Activated CD8-positive, alpha-beta memory T cell treated with anti-CD3 and anti-CD28 coated beads, Interleukin-2, amount 50 U/mL, for 24 hours (primary cell): Measurements from ENCODE around the gene GFRA1.
"Not testable (repeated sequence)": the region's sequence is repeated elsewhere in the genome, so short reads cannot be mapped to it uniquely, and the experiment has no call there.

Source experiments
- DNase-seq: peaks from one replicate; pipeline ENCODE4 v3.0.0-alpha.2; 2020; ENCODE audit errors: extremely low read depth

Gene GFRA1

GRCh38 chr10:116063107-116063506 is 209.9 kb downstream of the GFRA1 start:
- no peak for DNase-seq

- no peak for DNase-seq
Observed at GRCh38 chr10:116060864-116061263, 212.1 kb downstream of the GFRA1 start.

GRCh38 chr10:116059320-116059719 is 213.7 kb downstream of the GFRA1 start:
- no peak for DNase-seq

- DNase-seq = no peak
Observed at GRCh38 chr10:116056445-116057293, 216.3 kb downstream of the GFRA1 start.

- DNase-seq = no peak
Observed at GRCh38 chr10:116055917-116056252, 217.1 kb downstream of the GFRA1 start.

- no peak for DNase-seq
Observed at GRCh38 chr10:116055252-116055916, 217.6 kb downstream of the GFRA1 start.

- DNase-seq = no peak
Observed at GRCh38 chr10:116053910-116054309, 219.1 kb downstream of the GFRA1 start.

- DNase-seq = not testable (repeated sequence)
Observed at GRCh38 chr10:116053009-116053730, 219.8 kb downstream of the GFRA1 start.

GRCh38 chr10:116052522-116052921 is 220.5 kb downstream of the GFRA1 start:
- DNase-seq = not testable (repeated sequence)

GRCh38 chr10:116049974-116050304 is 223.1 kb downstream of the GFRA1 start:
- no peak for DNase-seq

- DNase-seq = no peak
Observed at GRCh38 chr10:116049158-116049973, 223.6 kb downstream of the GFRA1 start.

- DNase-seq = no peak
Observed at GRCh38 chr10:116045366-116046356, 227.3 kb downstream of the GFRA1 start.

GRCh38 chr10:116044801-116045248 is 228.2 kb downstream of the GFRA1 start:
- no peak for DNase-seq

- DNase-seq = no peak
Observed at GRCh38 chr10:116043861-116044260, 229.1 kb downstream of the GFRA1 start.

- no peak for DNase-seq
Observed at GRCh38 chr10:116043304-116043703, 229.7 kb downstream of the GFRA1 start.

- DNase-seq = no peak
Observed at GRCh38 chr10:116041948-116042347, 231.1 kb downstream of the GFRA1 start.

- no peak for DNase-seq
Observed at GRCh38 chr10:116039612-116040011, 233.4 kb downstream of the GFRA1 start.

GRCh38 chr10:116038259-116038658 is 234.7 kb downstream of the GFRA1 start:
- no peak for DNase-seq

- not testable (repeated sequence) for DNase-seq
Observed at GRCh38 chr10:116035406-116035805, 237.6 kb downstream of the GFRA1 start.

GRCh38 chr10:116030576-116030975 is 242.4 kb downstream of the GFRA1 start:
- DNase-seq = no peak

- no peak for DNase-seq
Observed at GRCh38 chr10:116029826-116030225, 243.2 kb downstream of the GFRA1 start.
